ENCODE data around the gene TTC7B.

The TTC7B gene

DNA sequence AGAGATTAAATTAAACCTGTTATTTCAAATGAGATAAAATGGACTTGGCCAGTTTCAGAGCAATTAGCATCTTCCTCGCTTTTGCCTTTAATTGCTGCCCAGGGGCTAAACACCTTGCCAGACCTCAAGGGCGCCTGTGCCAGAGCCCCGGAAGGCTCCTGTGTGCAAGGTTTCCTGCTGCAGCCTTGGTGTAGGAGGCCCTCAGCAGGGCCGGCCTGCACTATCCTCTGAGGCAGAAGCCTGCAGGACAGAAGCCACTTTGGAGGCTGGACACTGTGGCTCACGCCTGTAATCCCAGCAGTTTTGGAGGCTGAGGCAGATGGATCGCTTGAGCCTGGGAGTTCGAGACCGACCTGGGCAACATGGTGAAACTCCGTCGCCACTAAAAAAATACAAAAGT is 269.0 kb downstream of the TTC7B start:
- TF ChIP-seq, protein P1, sequence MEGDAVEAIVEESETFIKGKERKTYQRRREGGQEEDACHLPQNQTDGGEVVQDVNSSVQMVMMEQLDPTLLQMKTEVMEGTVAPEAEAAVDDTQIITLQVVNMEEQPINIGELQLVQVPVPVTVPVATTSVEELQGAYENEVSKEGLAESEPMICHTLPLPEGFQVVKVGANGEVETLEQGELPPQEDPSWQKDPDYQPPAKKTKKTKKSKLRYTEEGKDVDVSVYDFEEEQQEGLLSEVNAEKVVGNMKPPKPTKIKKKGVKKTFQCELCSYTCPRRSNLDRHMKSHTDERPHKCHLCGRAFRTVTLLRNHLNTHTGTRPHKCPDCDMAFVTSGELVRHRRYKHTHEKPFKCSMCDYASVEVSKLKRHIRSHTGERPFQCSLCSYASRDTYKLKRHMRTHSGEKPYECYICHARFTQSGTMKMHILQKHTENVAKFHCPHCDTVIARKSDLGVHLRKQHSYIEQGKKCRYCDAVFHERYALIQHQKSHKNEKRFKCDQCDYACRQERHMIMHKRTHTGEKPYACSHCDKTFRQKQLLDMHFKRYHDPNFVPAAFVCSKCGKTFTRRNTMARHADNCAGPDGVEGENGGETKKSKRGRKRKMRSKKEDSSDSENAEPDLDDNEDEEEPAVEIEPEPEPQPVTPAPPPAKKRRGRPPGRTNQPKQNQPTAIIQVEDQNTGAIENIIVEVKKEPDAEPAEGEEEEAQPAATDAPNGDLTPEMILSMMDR (conservative IDR thresholded peaks at IDR 0.05) = no peak

DNA sequence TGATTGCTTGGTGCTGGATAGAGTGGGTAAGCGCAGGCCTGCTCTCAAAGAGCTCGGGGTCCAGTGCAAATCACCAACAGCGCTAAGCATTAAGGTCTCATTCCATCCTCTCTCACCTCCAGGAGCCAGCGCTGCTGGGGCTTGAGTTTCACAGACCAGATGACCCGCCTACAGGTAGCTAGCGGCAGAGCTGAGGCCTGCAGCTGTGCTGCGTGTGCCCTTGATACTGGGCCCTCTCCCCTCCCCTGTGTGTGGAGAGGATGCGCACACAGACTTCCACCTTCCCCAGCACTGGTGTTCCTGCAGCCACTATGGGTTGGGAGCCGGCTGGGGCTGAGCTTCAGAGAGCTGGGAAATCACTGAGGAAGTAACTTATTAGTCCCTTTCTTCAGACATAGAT is 269.5 kb downstream of the TTC7B start:
- no peak overlapping the region for H3K27ac ChIP-seq
- TF ChIP-seq, protein P1 (conservative IDR thresholded peaks at IDR 0.05) = no peak

More for the DNA sequence above, 269.0 kb downstream of the TTC7B start:
- no peak overlapping the region for H3K27ac ChIP-seq

GRCh38 chr14:90545966-90546751 is 270.1 kb downstream of the TTC7B start:
- H3K27ac ChIP-seq = no peak overlapping the region
- TF ChIP-seq, protein P1 (conservative IDR thresholded peaks at IDR 0.05) = no peak

DNA sequence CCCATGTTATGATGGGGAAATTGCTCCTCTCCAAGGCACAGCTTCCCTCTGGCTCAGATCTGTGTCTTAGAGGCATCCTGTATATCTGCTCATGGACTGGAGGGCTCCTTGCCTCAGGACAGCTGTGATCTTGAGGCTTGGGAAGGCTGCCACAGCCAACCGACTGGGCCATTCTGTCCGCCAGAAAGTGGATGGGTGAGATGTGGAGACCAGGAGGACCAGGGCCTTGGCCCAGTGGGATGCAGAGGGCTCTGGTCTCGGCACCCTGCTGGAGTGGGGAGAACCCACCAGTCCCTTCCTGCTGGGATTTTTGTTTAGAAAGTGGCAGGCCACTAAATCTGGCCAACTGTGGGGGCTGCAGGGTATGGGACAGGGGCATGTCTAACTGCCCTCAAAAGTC is 270.8 kb downstream of the TTC7B start:
- H3K27ac ChIP-seq = no peak overlapping the region
- TF ChIP-seq, protein P1 (conservative IDR thresholded peaks at IDR 0.05) = no peak

GRCh38 chr14:90544971-90545370 is 271.3 kb downstream of the TTC7B start:
- H3K27ac ChIP-seq = no peak overlapping the region
- TF ChIP-seq, protein P1 (conservative IDR thresholded peaks at IDR 0.05) = no peak

GRCh38 chr14:90544566-90544965 is 271.7 kb downstream of the TTC7B start:
- H3K27ac ChIP-seq = no peak overlapping the region
- TF ChIP-seq, protein P1 (conservative IDR thresholded peaks at IDR 0.05) = no peak

DNA sequence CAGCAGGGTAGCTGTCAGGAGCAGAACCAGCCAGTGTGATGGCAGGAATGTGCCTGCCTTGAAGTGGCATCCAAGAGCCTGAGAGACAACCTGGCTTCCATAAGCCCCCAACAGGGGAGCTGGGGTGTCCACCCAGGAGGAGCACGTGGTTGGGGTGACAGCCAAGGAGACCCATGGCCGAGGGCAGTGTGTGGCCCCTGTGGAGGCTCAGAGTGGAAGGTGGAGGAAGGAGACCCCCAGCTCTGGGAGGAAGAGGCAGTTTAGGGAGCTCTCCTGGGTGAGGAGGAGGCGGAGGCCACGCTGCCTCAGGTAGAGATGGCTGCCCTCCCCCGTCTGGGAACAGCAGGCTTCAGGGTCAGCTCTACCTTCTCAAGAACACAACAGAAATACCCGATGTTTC is 272.4 kb downstream of the TTC7B start:
- H3K27ac ChIP-seq = no peak overlapping the region
- TF ChIP-seq, protein P1 (conservative IDR thresholded peaks at IDR 0.05) = no peak
